Raji (cell line): Measurements from ENCODE around the gene TMIE.

Experiments used
- POLR2A ChIP-seq: IDR thresholded peaks from 2 replicates; pipeline ENCODE4 v1.6.1; 2011; ENCODE audit warnings: low read depth, low read length, control low read depth; ENCODE audit not compliant: insufficient read depth

The TMIE gene

GRCh38 chr3:46701181-46701939 lies at the start of gene TMIE:
TSS of gene TMIE (plus strand) at chr3:46701392. CDS start at chr3:46701488, 96 bp downstream.
- TF ChIP-seq POLR2A = no peak

- TF ChIP-seq POLR2A = no peak
These were observed 45.9 kb upstream of the TMIE start for GRCh38 chr3:46655271-46655670.

GRCh38 chr3:46656778-46657556 lies 44.2 kb upstream of the TMIE start:
- TF ChIP-seq POLR2A = no peak

GRCh38 chr3:46659285-46659684 lies 41.9 kb upstream of the TMIE start:
- no peak for TF ChIP-seq POLR2A

- TF ChIP-seq POLR2A = no peak
These were observed 41.2 kb upstream of the TMIE start for GRCh38 chr3:46660003-46660402.

- TF ChIP-seq POLR2A = no peak
These were observed 40.4 kb upstream of the TMIE start for GRCh38 chr3:46660543-46661523.

- TF ChIP-seq POLR2A = no peak
These were observed 39.1 kb upstream of the TMIE start for GRCh38 chr3:46661776-46662766.

- no peak for TF ChIP-seq POLR2A
These were observed 38.2 kb upstream of the TMIE start for GRCh38 chr3:46662771-46663551.

GRCh38 chr3:46663591-46664135 lies 37.5 kb upstream of the TMIE start:
- no peak for TF ChIP-seq POLR2A

GRCh38 chr3:46664188-46664970 lies 36.8 kb upstream of the TMIE start:
- TF ChIP-seq POLR2A = no peak

GRCh38 chr3:46664971-46665762 lies 36.0 kb upstream of the TMIE start:
- no peak for TF ChIP-seq POLR2A

- TF ChIP-seq POLR2A = no peak
These were observed 35.3 kb upstream of the TMIE start for GRCh38 chr3:46665763-46666452.
